K562 (cell line): ENCODE measurements around the gene LRRK1.

Source experiments
- IRF1 ChIP-seq: sonication (generic); formaldehyde crosslinking; IDR thresholded peaks from 2 replicates; pipeline ENCODE4 v1.8.0; 2022; ENCODE audit warnings: missing genetic modification reagents, mild to moderate bottlenecking, borderline replicate concordance
- ZNF398 ChIP-seq: fragments of 250-450 bp; sonication (Bioruptor Pico); IDR thresholded peaks from 2 replicates; pipeline ENCODE4 v1.8.0; 2021; ENCODE audit warnings: moderate library complexity, mild to moderate bottlenecking, inconsistent platforms

DNA sequence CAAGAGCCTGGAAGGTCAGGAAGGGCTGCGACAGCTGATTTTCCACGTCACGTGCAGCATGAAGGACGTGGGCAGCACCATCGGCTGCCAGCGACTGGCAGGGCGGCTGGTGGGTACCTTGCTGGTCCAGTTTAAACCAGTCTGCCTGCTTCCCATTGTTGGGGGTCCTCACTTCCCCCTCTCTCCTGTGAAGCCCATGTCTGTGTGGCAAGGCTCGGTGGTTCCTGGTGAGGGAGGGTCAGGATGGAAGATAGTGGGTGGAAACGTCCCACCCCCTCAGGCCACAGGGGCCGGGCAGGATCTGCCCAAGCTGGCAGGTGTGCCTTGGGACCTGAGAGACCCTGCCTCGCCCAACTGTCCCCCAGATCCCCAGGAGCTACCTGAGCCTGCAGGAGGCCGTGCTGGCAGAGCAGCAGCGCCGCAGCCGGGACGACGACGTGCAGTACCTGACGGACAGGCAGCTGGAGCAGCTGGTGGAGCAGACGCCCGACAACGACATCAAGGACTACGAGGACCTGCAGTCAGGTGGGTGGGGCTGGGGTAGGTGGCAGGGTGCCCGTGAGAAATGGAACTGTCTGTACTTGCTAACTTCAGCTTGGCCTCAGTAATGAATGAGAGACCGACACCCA lies 108.2 kb downstream of the LRRK1 start:
- no peak for TF ChIP-seq IRF1
- no peak for TF ChIP-seq ZNF398 (CRISPR knock-in tag)
